Duodenal mucosa (tissue), 2 donors: ENCODE data around the gene STAG2.

Source experiments
- H3K27ac ChIP-seq: one replicate; pipeline ENCODE4 v1.7.0; 2013; ENCODE audit warnings: low read depth, low read length
- H3K27me3 ChIP-seq, 2 donors: one replicate each; pipeline ENCODE4 v1.7.0; 2013; ENCODE audit warnings: low read length in 2 of 2, control low read depth in 1 of 2; ENCODE audit not compliant: insufficient read depth in 2 of 2, control insufficient read depth in 1 of 2
- H3K36me3 ChIP-seq, 2 donors: one replicate each; pipeline ENCODE4 v1.7.0; 2013; ENCODE audit warnings: low read length in 2 of 2, control low read depth in 1 of 2; ENCODE audit not compliant: insufficient read depth in 2 of 2, control insufficient read depth in 1 of 2
- H3K4me1 ChIP-seq, 2 donors: one replicate each; pipeline ENCODE4 v1.7.0; 2013; ENCODE audit warnings: low read length in 2 of 2, control low read depth in 1 of 2; ENCODE audit not compliant: insufficient read depth in 2 of 2, control insufficient read depth in 1 of 2
- H3K4me3 ChIP-seq, 2 donors: one replicate each; pipeline ENCODE4 v1.7.0; 2013; ENCODE audit warnings: low read length in 2 of 2, low read depth in 1 of 2
- H3K9ac ChIP-seq, 2 donors: one replicate each; pipeline ENCODE4 v1.7.0; 2013; ENCODE audit warnings: low read length in 2 of 2, low read depth in 1 of 2
- H3K9me3 ChIP-seq, 2 donors: one replicate each; pipeline ENCODE4 v1.7.0; 2013; ENCODE audit warnings: low read length in 2 of 2, control low read depth in 1 of 2; ENCODE audit not compliant: control insufficient read depth in 1 of 2

Gene STAG2

DNA sequence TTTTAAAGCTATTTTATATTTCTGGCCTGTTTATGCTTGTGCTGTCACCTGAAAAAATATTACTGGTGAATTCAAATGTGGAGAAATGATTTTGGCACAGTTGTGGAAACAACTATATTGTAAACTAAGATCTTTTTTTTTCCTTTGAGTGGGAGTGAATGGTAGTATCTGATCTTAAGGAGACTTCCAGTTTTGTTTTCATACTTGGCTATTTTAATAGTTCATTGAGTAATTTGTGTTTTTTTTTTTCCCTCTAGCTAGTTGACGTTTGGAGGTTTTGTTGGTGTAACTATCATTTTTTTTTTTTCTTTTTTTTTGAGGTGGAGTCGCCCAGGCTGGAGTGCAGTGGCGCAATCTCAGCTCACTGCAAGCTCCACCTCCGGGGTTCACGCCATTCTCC is 10.5 kb downstream of the STAG2 start:
- peaks cover 4 to 15% of the 10 kb centered on the region in 2 donors for H3K4me1 ChIP-seq
- H3K9me3 ChIP-seq: no peaks in the 10 kb centered on the region
- no peak overlapping the region for H3K27ac ChIP-seq
- no peaks in the 10 kb centered on the region for H3K36me3 ChIP-seq
- no peak overlapping the region for H3K4me3 ChIP-seq
- H3K9ac ChIP-seq: no peak overlapping the region
- H3K27me3 ChIP-seq: no peaks in the 10 kb centered on the region

DNA sequence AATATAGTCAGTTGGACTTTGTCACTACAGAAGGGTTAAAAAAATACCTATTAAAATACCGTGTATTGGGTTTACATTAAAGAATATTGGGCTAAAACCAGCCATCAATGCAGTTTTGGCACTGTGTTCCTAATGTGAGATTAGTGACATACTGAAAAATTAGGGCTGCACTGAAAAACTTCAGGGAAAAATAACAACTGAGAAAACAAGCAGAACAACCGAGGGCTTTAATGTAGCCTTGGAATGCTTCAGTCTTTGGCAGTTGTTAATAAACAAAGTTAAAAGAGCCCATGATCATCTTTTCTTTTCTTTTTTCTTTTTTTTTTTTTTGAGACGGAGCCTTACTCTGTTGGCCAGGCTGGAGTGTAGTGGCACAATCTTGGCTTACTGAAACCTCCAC is 12.4 kb downstream of the STAG2 start:
- H3K4me1 ChIP-seq: peaks cover 0 to 11% of the 10 kb centered on the region in 2 donors
- no peaks in the 10 kb centered on the region for H3K36me3 ChIP-seq
- no peaks in the 10 kb centered on the region for H3K9me3 ChIP-seq
- no peak overlapping the region for H3K4me3 ChIP-seq
- no peak overlapping the region for H3K27ac ChIP-seq
- no peak overlapping the region for H3K9ac ChIP-seq
- H3K27me3 ChIP-seq: no peaks in the 10 kb centered on the region

DNA sequence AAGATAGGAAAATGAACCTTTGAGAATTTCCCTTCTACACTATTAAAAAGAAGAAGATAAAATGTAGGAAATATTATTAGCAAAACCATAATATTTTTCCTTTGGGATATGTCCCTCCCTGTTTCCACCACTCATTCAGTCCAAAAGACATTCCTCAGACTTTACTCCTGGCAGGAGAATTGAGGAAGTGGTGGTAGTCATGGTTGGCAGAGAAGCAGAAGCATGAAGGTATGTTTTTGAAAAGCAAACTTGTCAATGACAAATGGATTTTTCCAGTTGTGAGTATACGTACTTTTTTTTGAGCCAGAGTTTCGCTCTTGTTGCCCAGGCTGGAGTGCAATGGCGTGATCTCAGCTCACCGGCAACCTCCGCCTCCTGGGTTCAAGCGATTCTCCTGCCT is 13.7 kb downstream of the STAG2 start:
- Histone ChIP-seq H3K9ac (no peak overlapping the region), H3K27ac (no peak overlapping the region), H3K4me3 (no peak overlapping the region), H3K27me3 (no peaks in the 10 kb centered on the region), H3K4me1 (peaks cover 0 to 9% of the 10 kb centered on the region in 2 donors), H3K9me3 (no peaks in the 10 kb centered on the region), H3K36me3 (no peaks in the 10 kb centered on the region)

DNA sequence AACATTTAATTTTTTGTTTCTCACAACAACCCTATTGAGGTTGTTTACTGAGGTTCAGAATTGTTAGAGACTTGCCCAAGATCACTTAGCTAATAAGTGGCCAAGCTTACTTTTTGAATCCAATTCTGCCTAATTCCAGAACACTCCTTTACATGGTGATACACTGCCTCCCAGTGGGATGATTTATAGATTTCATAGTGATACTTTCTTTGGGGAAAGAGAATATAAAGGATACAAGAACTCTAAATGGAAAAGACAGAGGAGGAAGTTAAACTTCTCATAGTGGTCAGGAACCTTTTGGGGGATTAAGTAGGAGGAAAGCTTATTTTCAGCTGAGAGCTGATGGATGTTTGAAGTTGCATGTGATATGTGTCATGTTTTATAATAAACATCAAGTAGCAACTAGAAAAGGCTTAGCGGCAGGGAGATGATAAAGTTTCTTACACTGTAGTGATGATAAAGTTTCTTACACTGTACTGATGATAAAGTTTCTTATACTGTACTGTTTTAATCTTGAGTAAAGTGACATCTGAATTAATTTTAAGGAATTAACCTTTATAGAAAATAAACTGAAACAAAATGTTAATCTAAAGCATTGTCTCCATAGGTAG is 15.3 kb downstream of the STAG2 start:
- H3K4me3 ChIP-seq: no peak overlapping the region
- H3K4me1 ChIP-seq: peaks cover 0 to 5% of the 10 kb centered on the region in 2 donors
- no peak overlapping the region for H3K9ac ChIP-seq
- no peak overlapping the region for H3K27ac ChIP-seq
- H3K36me3 ChIP-seq: no peaks in the 10 kb centered on the region
- no peaks in the 10 kb centered on the region for H3K9me3 ChIP-seq
- H3K27me3 ChIP-seq: no peaks in the 10 kb centered on the region

DNA sequence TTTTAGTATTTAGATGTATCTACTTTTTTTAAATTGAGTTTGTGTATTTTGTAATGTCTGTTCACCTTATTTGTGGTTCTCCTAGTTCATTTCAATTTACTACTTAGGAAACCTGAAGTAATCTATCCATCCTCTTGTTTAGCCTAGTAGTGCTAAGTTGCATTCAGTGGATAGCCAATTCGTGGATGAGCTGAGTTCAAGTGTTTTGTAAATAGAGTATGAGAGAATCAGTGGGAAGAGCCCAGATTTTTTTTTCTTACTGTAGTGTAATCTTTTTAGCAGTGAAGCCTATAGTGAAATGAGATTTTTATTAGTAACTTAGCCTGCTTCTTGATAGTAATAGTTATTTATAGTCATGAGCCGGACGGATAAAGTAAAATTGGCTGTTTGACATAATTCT is 21.7 kb downstream of the STAG2 start:
- no peak overlapping the region for H3K9ac ChIP-seq
- no peak overlapping the region for H3K27ac ChIP-seq
- H3K36me3 ChIP-seq: no peaks in the 10 kb centered on the region
- no peak overlapping the region for H3K4me3 ChIP-seq
- H3K4me1 ChIP-seq: no peaks in the 10 kb centered on the region
- no peaks in the 10 kb centered on the region for H3K9me3 ChIP-seq
- H3K27me3 ChIP-seq: no peaks in the 10 kb centered on the region

DNA sequence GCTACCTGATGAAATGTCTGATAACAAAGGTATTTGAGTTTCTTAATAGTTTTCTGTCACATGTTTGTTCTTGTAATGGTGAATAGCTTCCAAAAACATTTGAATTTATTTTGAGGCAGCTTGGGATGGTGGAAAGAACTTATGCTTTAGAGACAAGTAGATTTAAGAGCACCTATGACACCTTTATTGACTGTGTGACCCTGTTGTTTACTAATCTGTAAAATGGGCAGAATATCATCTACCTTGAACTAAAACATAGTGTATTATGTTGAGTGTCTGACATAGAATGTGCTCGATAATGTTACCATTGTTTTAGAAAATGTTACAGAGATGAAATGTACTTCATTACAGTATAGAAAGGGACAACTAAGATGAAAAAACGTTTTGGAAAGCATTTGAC is 24.9 kb downstream of the STAG2 start:
- H3K9ac ChIP-seq: no peak overlapping the region
- H3K27me3 ChIP-seq: no peaks in the 10 kb centered on the region
- no peak overlapping the region for H3K27ac ChIP-seq
- no peak overlapping the region for H3K4me3 ChIP-seq
- no peaks in the 10 kb centered on the region for H3K4me1 ChIP-seq
- H3K36me3 ChIP-seq: no peaks in the 10 kb centered on the region
- H3K9me3 ChIP-seq: no peaks in the 10 kb centered on the region

DNA sequence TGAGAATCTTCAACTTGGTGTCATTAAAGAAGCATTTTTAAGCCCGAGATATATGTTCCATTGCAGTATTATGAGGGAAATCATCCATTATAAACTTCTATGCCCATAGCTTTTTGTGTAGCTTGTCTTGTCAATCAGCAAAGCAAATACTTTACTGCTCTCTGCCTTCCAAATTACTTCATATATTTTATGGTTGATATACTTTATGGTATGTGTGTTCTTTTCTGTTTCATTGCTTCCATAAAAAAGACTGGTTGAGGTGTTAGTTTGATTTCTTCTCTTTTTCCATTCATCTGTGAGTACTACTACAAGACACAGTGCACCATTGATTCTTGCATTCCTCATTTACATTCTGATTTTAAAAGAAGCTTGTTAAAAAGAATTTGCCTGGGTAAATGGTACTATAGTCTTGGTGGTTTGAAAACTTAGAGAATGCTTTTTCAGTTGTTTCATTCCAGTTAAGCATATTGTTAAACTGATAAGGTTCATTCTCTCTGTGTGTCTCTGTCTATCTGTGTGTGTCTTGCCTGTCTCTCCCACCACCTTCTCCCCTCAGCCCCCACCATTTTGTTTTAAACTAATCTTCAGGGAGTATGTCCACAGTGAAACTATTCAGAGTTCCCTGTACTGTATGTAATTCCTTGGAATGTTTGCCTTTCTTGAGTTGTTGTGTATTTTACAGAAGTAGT is 27.1 kb downstream of the STAG2 start:
- Histone ChIP-seq H3K9me3 (no peaks in the 10 kb centered on the region), H3K27ac (no peak overlapping the region), H3K36me3 (no peaks in the 10 kb centered on the region), H3K4me1 (no peaks in the 10 kb centered on the region), H3K9ac (no peak overlapping the region), H3K4me3 (no peak overlapping the region), H3K27me3 (no peaks in the 10 kb centered on the region)

DNA sequence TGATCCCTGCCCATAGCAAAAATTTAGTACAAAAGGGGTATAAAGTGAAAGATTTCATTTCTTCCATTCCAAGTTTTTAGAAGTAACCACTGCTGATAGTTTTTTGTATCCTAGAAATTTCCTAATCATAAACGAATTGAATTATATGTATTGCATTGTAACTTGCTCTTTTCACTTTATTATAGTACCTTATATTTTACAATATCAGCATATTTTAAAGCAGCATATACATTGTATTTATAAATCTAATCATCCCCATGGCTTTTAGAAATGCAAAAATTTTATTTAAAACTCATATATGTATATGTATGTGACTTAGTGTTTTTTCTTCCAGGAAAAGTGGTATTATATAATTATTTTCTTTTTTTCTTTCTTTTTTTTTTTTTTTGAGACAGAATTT is 27.7 kb downstream of the STAG2 start:
- no peak overlapping the region for H3K9ac ChIP-seq
- peaks cover 0 to 3% of the 10 kb centered on the region in 2 donors for H3K4me1 ChIP-seq
- H3K9me3 ChIP-seq: no peaks in the 10 kb centered on the region
- H3K36me3 ChIP-seq: no peaks in the 10 kb centered on the region
- H3K27ac ChIP-seq: no peak overlapping the region
- no peaks in the 10 kb centered on the region for H3K27me3 ChIP-seq
- no peak overlapping the region for H3K4me3 ChIP-seq

DNA sequence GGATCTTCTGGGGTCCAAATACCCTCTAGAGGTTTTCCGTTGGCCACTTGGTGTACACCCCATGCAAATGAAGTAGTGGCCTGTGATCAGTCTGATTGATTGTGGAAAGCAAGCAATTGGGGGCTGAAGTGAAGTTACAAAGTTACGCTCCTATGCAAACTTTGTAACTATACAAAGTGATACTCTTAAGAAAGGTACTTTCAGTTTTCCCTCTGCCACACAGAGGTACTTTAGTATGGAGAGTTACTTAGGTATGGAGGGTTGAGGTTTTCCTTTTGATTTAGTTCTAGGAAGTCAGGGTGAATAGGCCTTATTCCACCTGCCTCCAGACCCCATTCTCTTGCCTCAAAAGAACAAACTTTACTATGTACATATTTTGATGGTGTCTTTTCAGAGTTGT is 28.7 kb downstream of the STAG2 start:
- no peak overlapping the region for H3K4me3 ChIP-seq
- no peaks in the 10 kb centered on the region for H3K36me3 ChIP-seq
- no peaks in the 10 kb centered on the region for H3K27me3 ChIP-seq
- peaks cover 0 to 3% of the 10 kb centered on the region in 2 donors for H3K4me1 ChIP-seq
- H3K9ac ChIP-seq: no peak overlapping the region
- H3K9me3 ChIP-seq: no peaks in the 10 kb centered on the region
- H3K27ac ChIP-seq: no peak overlapping the region

DNA sequence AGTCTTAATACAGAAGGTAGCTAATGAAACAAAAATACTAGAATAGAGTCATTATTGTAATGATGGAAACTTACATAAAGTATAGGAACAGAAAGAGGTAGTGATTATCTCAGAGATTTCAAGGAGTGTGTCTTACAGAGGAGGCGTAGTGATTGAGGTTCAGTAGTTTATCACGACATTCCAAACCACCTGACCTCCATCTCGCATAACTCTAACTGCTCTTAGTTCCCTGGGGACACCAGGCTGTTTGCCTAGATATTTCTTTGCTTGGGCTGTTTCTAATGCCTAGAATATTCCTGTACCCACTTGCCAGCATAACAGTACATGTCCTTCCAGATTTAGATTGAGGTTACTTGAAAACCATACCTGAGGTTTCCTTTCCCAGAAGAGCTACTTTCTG is 29.1 kb downstream of the STAG2 start:
- Histone ChIP-seq H3K4me3 (no peak overlapping the region), H3K36me3 (no peaks in the 10 kb centered on the region), H3K27ac (no peak overlapping the region), H3K27me3 (no peaks in the 10 kb centered on the region), H3K9me3 (no peaks in the 10 kb centered on the region), H3K9ac (no peak overlapping the region), H3K4me1 (peaks cover 0 to 3% of the 10 kb centered on the region in 2 donors)
